Measurements from ENCODE around the gene SLC6A3.

Gene SLC6A3

GRCh38 chr5:1471997-1472963, 27.0 kb upstream of the SLC6A3 start:
- no peak for DNase-seq
- Histone ChIP-seq H3K4me3 (ENCODE audit: insufficient read depth, low read depth, low read length, poor library complexity, severe bottlenecking) (no peak overlapping the region), H3K27ac (ENCODE audit: insufficient read depth, low read length, poor library complexity, severe bottlenecking) (no peak overlapping the region), H3K9me3 (ENCODE audit: control insufficient read depth, low read length) (no peaks in the 10 kb centered on the region), H3K36me3 (ENCODE audit: control insufficient read depth, insufficient read depth, low read length) (peaks cover 30% of the 10 kb centered on the region), H3K27me3 (replicated peaks; ENCODE audit: control insufficient read depth, insufficient read depth, low read length, poor library complexity, severe bottlenecking) (no peaks in the 10 kb centered on the region), H3K4me1 (ENCODE audit: control insufficient read depth, insufficient read depth, low read length, poor library complexity, severe bottlenecking) (no peaks in the 10 kb centered on the region)

- no peak for DNase-seq
- Histone ChIP-seq H3K9me3 (ENCODE audit: control insufficient read depth, low read length) (no peaks in the 10 kb centered on the region), H3K36me3 (ENCODE audit: control insufficient read depth, insufficient read depth, low read length) (peaks cover 21% of the 10 kb centered on the region), H3K4me3 (ENCODE audit: insufficient read depth, low read depth, low read length, poor library complexity, severe bottlenecking) (no peak overlapping the region), H3K27me3 (replicated peaks; ENCODE audit: control insufficient read depth, insufficient read depth, low read length, poor library complexity, severe bottlenecking) (no peaks in the 10 kb centered on the region), H3K27ac (ENCODE audit: insufficient read depth, low read length, poor library complexity, severe bottlenecking) (no peak overlapping the region), H3K4me1 (ENCODE audit: control insufficient read depth, insufficient read depth, low read length, poor library complexity, severe bottlenecking) (no peaks in the 10 kb centered on the region)
Measured at GRCh38 chr5:1471240-1471853, 26.1 kb upstream of the SLC6A3 start.

GRCh38 chr5:1470762-1471211, 25.5 kb upstream of the SLC6A3 start:
- Histone ChIP-seq H3K4me1 (ENCODE audit: control insufficient read depth, insufficient read depth, low read length, poor library complexity, severe bottlenecking) (no peaks in the 10 kb centered on the region), H3K9me3 (ENCODE audit: control insufficient read depth, low read length) (no peaks in the 10 kb centered on the region), H3K27ac (ENCODE audit: insufficient read depth, low read length, poor library complexity, severe bottlenecking) (no peak overlapping the region), H3K27me3 (replicated peaks; ENCODE audit: control insufficient read depth, insufficient read depth, low read length, poor library complexity, severe bottlenecking) (no peaks in the 10 kb centered on the region), H3K4me3 (ENCODE audit: insufficient read depth, low read depth, low read length, poor library complexity, severe bottlenecking) (no peak overlapping the region), H3K36me3 (ENCODE audit: control insufficient read depth, insufficient read depth, low read length) (peaks cover 18% of the 10 kb centered on the region)
- no peak for DNase-seq

DNA sequence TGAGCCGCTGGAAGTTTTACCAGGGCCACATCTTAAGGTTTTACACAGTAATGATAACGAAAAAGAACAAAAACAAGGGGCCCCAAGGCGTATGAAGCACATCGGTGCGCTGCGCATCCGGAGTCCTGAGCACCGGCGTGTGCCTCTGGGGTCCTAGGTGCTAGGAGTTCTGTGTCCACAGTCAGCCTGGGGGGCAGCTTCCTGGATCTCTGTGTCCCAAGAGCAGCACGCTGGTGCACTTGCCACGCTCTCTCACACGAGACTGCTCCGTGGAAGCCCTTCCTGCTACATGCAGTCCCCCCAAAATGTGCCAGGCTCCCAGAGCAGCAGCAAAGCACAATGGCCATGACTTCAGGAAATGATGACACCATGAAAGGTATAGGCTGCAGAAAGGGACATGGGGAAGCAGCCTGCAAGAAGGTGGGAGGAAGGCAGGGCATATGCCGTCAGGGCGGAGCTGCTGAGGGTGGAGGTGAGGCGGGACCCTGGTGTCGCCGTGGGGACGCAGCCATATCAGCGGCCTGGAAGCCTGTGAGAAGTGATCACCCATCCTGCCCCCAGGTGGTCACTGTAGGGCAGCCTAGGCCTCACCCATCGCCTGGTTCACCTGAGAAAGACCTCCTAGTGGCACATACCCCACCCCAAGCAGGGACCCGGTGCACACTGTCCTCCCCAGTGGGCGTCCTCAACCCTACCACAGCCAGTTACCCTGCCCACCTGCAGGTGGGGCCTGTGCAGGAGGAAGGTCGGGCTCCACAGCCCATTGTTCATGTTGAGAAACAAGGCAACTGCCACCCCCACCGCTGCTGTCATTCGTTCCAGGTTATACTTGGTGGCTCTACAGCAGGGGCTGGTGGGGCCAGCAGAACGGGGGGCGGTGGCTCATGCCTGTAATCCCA, 23.6 kb upstream of the SLC6A3 start:
- Histone ChIP-seq H3K4me1 (ENCODE audit: control insufficient read depth, insufficient read depth, low read length, poor library complexity, severe bottlenecking) (no peaks in the 10 kb centered on the region), H3K36me3 (ENCODE audit: control insufficient read depth, insufficient read depth, low read length) (peaks cover 13% of the 10 kb centered on the region), H3K4me3 (ENCODE audit: insufficient read depth, low read depth, low read length, poor library complexity, severe bottlenecking) (no peak overlapping the region), H3K27ac (ENCODE audit: insufficient read depth, low read length, poor library complexity, severe bottlenecking) (no peak overlapping the region), H3K27me3 (replicated peaks; ENCODE audit: control insufficient read depth, insufficient read depth, low read length, poor library complexity, severe bottlenecking) (no peaks in the 10 kb centered on the region), H3K9me3 (ENCODE audit: control insufficient read depth, low read length) (no peaks in the 10 kb centered on the region)
- DNase-seq: no peak

DNA sequence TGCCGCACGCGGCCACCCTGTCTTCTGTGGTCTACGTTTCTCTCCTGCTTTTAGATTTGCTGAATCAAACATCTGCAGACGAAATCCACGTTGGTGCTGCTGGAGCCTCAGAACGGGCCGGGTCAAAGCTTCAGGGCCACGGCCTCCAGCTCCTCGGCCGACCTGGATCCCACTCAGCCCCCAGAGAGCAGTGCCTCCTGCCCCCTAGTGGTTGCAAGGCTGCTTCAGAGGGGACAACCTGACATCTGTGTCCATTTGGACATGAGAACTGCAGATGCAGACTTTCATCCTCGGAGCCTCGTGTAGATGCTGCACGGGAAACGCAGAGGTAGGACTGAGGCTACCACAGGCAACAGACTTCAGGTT, 23.0 kb upstream of the SLC6A3 start:
- no peak for DNase-seq
- Histone ChIP-seq H3K27me3 (replicated peaks; ENCODE audit: control insufficient read depth, insufficient read depth, low read length, poor library complexity, severe bottlenecking) (no peaks in the 10 kb centered on the region), H3K9me3 (ENCODE audit: control insufficient read depth, low read length) (no peaks in the 10 kb centered on the region), H3K4me1 (ENCODE audit: control insufficient read depth, insufficient read depth, low read length, poor library complexity, severe bottlenecking) (no peaks in the 10 kb centered on the region), H3K27ac (ENCODE audit: insufficient read depth, low read length, poor library complexity, severe bottlenecking) (no peak overlapping the region), H3K4me3 (ENCODE audit: insufficient read depth, low read depth, low read length, poor library complexity, severe bottlenecking) (no peak overlapping the region), H3K36me3 (ENCODE audit: control insufficient read depth, insufficient read depth, low read length) (peaks cover 15% of the 10 kb centered on the region)

GRCh38 chr5:1467341-1468246, 22.4 kb upstream of the SLC6A3 start:
- Histone ChIP-seq H3K36me3 (ENCODE audit: control insufficient read depth, insufficient read depth, low read length) (peaks cover 18% of the 10 kb centered on the region), H3K27ac (ENCODE audit: insufficient read depth, low read length, poor library complexity, severe bottlenecking) (no peak overlapping the region), H3K4me3 (ENCODE audit: insufficient read depth, low read depth, low read length, poor library complexity, severe bottlenecking) (no peak overlapping the region), H3K9me3 (ENCODE audit: control insufficient read depth, low read length) (no peaks in the 10 kb centered on the region), H3K27me3 (replicated peaks; ENCODE audit: control insufficient read depth, insufficient read depth, low read length, poor library complexity, severe bottlenecking) (no peaks in the 10 kb centered on the region), H3K4me1 (ENCODE audit: control insufficient read depth, insufficient read depth, low read length, poor library complexity, severe bottlenecking) (no peaks in the 10 kb centered on the region)
- no peak for DNase-seq

DNA sequence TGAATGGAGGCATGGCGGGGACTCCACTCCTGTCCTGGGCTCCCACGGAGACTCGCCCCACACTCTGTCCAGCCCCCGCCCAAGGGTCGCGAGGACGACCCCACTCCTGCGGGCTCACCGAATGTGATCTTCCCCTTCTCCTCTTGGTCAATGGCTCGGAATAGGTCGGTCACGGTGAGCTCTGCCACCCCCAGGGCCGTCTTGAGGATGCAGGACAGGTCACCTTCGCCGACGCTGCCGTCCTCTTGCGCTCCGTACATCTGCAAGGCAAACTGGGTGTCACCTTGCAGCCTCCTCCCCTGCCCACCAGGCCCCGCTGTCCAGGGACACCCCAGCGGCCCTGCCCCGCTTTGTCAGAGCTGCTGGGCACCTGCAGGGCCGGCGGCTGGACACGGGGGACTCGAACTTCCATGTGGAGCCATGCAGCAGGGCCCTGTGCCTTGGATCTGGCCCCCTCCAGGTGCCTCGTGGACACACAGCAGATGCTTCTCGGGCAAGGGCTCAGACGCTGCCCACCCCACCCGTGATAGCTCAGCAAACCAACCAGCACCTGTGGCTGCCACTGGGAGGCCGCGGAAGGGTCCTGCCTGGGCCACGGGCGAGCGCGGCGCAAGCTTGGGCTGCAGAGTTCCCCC, 21.5 kb upstream of the SLC6A3 start:
- Histone ChIP-seq H3K27me3 (replicated peaks; ENCODE audit: control insufficient read depth, insufficient read depth, low read length, poor library complexity, severe bottlenecking) (no peaks in the 10 kb centered on the region), H3K4me1 (ENCODE audit: control insufficient read depth, insufficient read depth, low read length, poor library complexity, severe bottlenecking) (no peaks in the 10 kb centered on the region), H3K27ac (ENCODE audit: insufficient read depth, low read length, poor library complexity, severe bottlenecking) (no peak overlapping the region), H3K4me3 (ENCODE audit: insufficient read depth, low read depth, low read length, poor library complexity, severe bottlenecking) (no peak overlapping the region), H3K36me3 (ENCODE audit: control insufficient read depth, insufficient read depth, low read length) (peaks cover 23% of the 10 kb centered on the region), H3K9me3 (ENCODE audit: control insufficient read depth, low read length) (no peaks in the 10 kb centered on the region)
- DNase-seq: no peak

DNA sequence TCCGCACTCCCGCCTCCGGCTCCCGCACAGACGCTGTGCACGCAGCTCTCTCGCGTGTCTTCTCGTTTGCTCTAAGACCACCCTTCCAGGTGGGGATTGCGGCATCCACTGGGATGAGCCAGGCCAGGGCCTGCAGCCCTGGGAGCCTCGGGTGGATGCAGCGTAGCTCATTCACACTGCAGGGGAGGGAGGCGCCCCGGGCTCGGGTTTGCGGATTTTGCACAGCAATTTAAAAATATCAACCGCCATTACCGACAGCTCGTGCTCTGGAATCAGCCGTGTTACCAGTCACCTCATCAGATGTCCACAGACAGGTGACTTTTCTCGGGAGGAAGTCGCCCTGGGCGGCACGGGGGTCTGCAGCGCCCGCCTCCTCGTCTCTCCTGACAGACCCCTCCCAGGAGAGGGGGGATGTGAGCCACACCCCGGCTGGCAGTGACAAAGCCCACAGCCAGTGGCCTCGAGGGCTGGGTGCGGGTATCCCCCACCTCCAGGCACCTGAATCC, 20.8 kb upstream of the SLC6A3 start:
- H3K4me1 ChIP-seq (ENCODE audit: control insufficient read depth, insufficient read depth, low read length, poor library complexity, severe bottlenecking): no peaks in the 10 kb centered on the region
- no peaks in the 10 kb centered on the region for H3K27me3 ChIP-seq (replicated peaks; ENCODE audit: control insufficient read depth, insufficient read depth, low read length, poor library complexity, severe bottlenecking)
- H3K4me3 ChIP-seq (ENCODE audit: insufficient read depth, low read depth, low read length, poor library complexity, severe bottlenecking): no peak overlapping the region
- DNase-seq: no peak
- peaks cover 23% of the 10 kb centered on the region for H3K36me3 ChIP-seq (ENCODE audit: control insufficient read depth, insufficient read depth, low read length)
- H3K9me3 ChIP-seq (ENCODE audit: control insufficient read depth, low read length): no peaks in the 10 kb centered on the region
- no peak overlapping the region for H3K27ac ChIP-seq (ENCODE audit: insufficient read depth, low read length, poor library complexity, severe bottlenecking)

GRCh38 chr5:1465117-1465516, 19.9 kb upstream of the SLC6A3 start:
- H3K4me3 ChIP-seq (ENCODE audit: insufficient read depth, low read depth, low read length, poor library complexity, severe bottlenecking): no peak overlapping the region
- H3K36me3 ChIP-seq (ENCODE audit: control insufficient read depth, insufficient read depth, low read length): peaks cover 23% of the 10 kb centered on the region
- no peaks in the 10 kb centered on the region for H3K9me3 ChIP-seq (ENCODE audit: control insufficient read depth, low read length)
- H3K27ac ChIP-seq (ENCODE audit: insufficient read depth, low read length, poor library complexity, severe bottlenecking): no peak overlapping the region
- no peaks in the 10 kb centered on the region for H3K4me1 ChIP-seq (ENCODE audit: control insufficient read depth, insufficient read depth, low read length, poor library complexity, severe bottlenecking)
- no peaks in the 10 kb centered on the region for H3K27me3 ChIP-seq (replicated peaks; ENCODE audit: control insufficient read depth, insufficient read depth, low read length, poor library complexity, severe bottlenecking)
- DNase-seq: no peak
